HEK293 (cell line): ENCODE data around the gene TIAM1.

Experiments
- BCL6B ChIP-seq: fragments of 450-650 bp; formaldehyde crosslinking; IDR thresholded peaks from 2 replicates; pipeline ENCODE4 v1.5.1; 2017; ENCODE audit warnings: missing biosample characterization, missing genetic modification characterization
- EGR2 ChIP-seq: fragments of 450-650 bp; formaldehyde crosslinking; IDR thresholded peaks from 2 replicates; pipeline ENCODE4 v1.5.1; 2016; ENCODE audit warnings: low read depth, missing biosample characterization, missing genetic modification characterization
- PRDM10 ChIP-seq: fragments of 450-650 bp; formaldehyde crosslinking; IDR thresholded peaks from 2 replicates; pipeline ENCODE4 v1.5.1; 2016; ENCODE audit warnings: missing biosample characterization, missing genetic modification characterization
- SALL2 ChIP-seq: fragments of 450-650 bp; formaldehyde crosslinking; IDR thresholded peaks from 2 replicates; pipeline ENCODE4 v1.5.0; 2017; ENCODE audit warnings: missing biosample characterization, mild to moderate bottlenecking, missing genetic modification characterization, borderline replicate concordance
- SP7 ChIP-seq: fragments of 450-650 bp; formaldehyde crosslinking; IDR thresholded peaks from 2 replicates; pipeline ENCODE4 v1.5.1; 2016; ENCODE audit warnings: missing biosample characterization, missing genetic modification characterization
- ZBTB6 ChIP-seq: fragments of 450-650 bp; formaldehyde crosslinking; IDR thresholded peaks from 2 replicates; pipeline ENCODE4 v1.5.1; 2017; ENCODE audit warnings: missing biosample characterization, missing genetic modification characterization
- ZNF132 ChIP-seq: fragments of 450-650 bp; formaldehyde crosslinking; IDR thresholded peaks from 2 replicates; pipeline ENCODE4 v1.5.1; 2017; ENCODE audit warnings: missing biosample characterization, missing genetic modification characterization, borderline replicate concordance
- ZNF146 ChIP-seq: fragments of 450-650 bp; formaldehyde crosslinking; IDR thresholded peaks from 2 replicates; pipeline ENCODE4 v1.5.1; 2016; ENCODE audit warnings: missing biosample characterization, missing genetic modification characterization
- ZNF18 ChIP-seq: fragments of 450-650 bp; formaldehyde crosslinking; IDR thresholded peaks from 2 replicates; pipeline ENCODE4 v1.5.1; 2016; ENCODE audit warnings: missing biosample characterization, missing genetic modification characterization
- ZNF280C ChIP-seq: fragments of 450-650 bp; formaldehyde crosslinking; IDR thresholded peaks from 2 replicates; pipeline ENCODE4 v1.5.1; 2016; ENCODE audit warnings: missing biosample characterization, missing genetic modification characterization
- ZNF362 ChIP-seq: fragments of 450-650 bp; formaldehyde crosslinking; IDR thresholded peaks from 2 replicates; pipeline ENCODE4 v1.5.1; 2016; ENCODE audit warnings: missing biosample characterization, missing genetic modification characterization
- ZNF404 ChIP-seq: fragments of 450-650 bp; formaldehyde crosslinking; IDR thresholded peaks from 2 replicates; pipeline ENCODE4 v1.5.1; 2017; ENCODE audit warnings: missing biosample characterization, missing genetic modification characterization
- ZNF501 ChIP-seq: fragments of 450-650 bp; formaldehyde crosslinking; IDR thresholded peaks from 2 replicates; pipeline ENCODE4 v1.5.1; 2016; ENCODE audit warnings: missing biosample characterization, missing genetic modification characterization
- ZNF561 ChIP-seq: fragments of 450-650 bp; IDR thresholded peaks from 2 replicates; pipeline ENCODE4 v1.5.1; 2018; ENCODE audit warnings: missing biosample characterization, missing genetic modification characterization, borderline replicate concordance
- ZNF596 ChIP-seq: fragments of 450-650 bp; IDR thresholded peaks from 2 replicates; pipeline ENCODE4 v1.5.0; 2018; ENCODE audit warnings: missing biosample characterization, mild to moderate bottlenecking, missing genetic modification characterization, moderate library complexity
- ZNF600 ChIP-seq: fragments of 450-650 bp; formaldehyde crosslinking; IDR thresholded peaks from 2 replicates; pipeline ENCODE4 v1.5.1; 2016; ENCODE audit warnings: missing biosample characterization, missing genetic modification characterization
- ZNF639 ChIP-seq: fragments of 450-650 bp; formaldehyde crosslinking; IDR thresholded peaks from 2 replicates; pipeline ENCODE4 v1.5.1; 2016; ENCODE audit warnings: missing biosample characterization, missing genetic modification characterization
- ZNF791 ChIP-seq: fragments of 450-650 bp; formaldehyde crosslinking; IDR thresholded peaks from 2 replicates; pipeline ENCODE4 v1.5.1; 2016; ENCODE audit warnings: missing biosample characterization, missing genetic modification characterization
- ZNF843 ChIP-seq: fragments of 450-650 bp; formaldehyde crosslinking; IDR thresholded peaks from 2 replicates; pipeline ENCODE4 v1.5.1; 2016; ENCODE audit warnings: missing biosample characterization, missing genetic modification characterization
- ZXDB ChIP-seq: fragments of 450-650 bp; formaldehyde crosslinking; IDR thresholded peaks from 2 replicates; pipeline ENCODE4 v1.5.1; 2016; ENCODE audit warnings: missing biosample characterization, missing genetic modification characterization
- TF ChIP-seq, protein P1 (sequence below): fragments of 450-650 bp; formaldehyde crosslinking; IDR thresholded peaks from 2 replicates; pipeline ENCODE4 v1.5.1; 2016; ENCODE audit warnings: missing biosample characterization, missing genetic modification characterization

The TIAM1 gene

GRCh38 chr21:31343680-31344480 is at the start of gene TIAM1 (continued):
- TF ChIP-seq, protein P1, sequence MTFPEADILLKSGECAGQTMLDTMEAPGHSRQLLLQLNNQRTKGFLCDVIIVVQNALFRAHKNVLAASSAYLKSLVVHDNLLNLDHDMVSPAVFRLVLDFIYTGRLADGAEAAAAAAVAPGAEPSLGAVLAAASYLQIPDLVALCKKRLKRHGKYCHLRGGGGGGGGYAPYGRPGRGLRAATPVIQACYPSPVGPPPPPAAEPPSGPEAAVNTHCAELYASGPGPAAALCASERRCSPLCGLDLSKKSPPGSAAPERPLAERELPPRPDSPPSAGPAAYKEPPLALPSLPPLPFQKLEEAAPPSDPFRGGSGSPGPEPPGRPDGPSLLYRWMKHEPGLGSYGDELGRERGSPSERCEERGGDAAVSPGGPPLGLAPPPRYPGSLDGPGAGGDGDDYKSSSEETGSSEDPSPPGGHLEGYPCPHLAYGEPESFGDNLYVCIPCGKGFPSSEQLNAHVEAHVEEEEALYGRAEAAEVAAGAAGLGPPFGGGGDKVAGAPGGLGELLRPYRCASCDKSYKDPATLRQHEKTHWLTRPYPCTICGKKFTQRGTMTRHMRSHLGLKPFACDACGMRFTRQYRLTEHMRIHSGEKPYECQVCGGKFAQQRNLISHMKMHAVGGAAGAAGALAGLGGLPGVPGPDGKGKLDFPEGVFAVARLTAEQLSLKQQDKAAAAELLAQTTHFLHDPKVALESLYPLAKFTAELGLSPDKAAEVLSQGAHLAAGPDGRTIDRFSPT (tag by site-specific recombination) = no peak
- peak; percentile 69 for TF ChIP-seq PRDM10 (tag by site-specific recombination)
- TF ChIP-seq ZNF132 = no peak
- TF ChIP-seq SP7 (tag by site-specific recombination) = peak; percentile 74
- TF ChIP-seq ZNF596 (tag by site-specific recombination) = no peak
- TF ChIP-seq ZNF561 = no peak; the same call in 1 of the 2 replicates
- TF ChIP-seq ZNF362 = no peak
- TF ChIP-seq ZNF146 = no peak
- peak; percentile 33; the same call in 1 of the 2 replicates for TF ChIP-seq ZNF639 (tag by site-specific recombination)
- TF ChIP-seq ZNF791 = no peak
- 0 out of 2 replicates have a peak, but pooled peaks have one; percentile 17 for TF ChIP-seq ZXDB (tag by site-specific recombination)
- peak; percentile 90 for TF ChIP-seq ZNF600 (tag by site-specific recombination)
- TF ChIP-seq EGR2 (tag by site-specific recombination) = peak; percentile 98
- no peak for TF ChIP-seq ZNF18 (tag by site-specific recombination)
- no peak for TF ChIP-seq ZNF501 (tag by site-specific recombination)
- TF ChIP-seq ZNF280C (tag by site-specific recombination) = no peak
- TF ChIP-seq ZBTB6 = no peak; the same call in 1 of the 2 replicates
- no peak for TF ChIP-seq SALL2 (tag by site-specific recombination)
- no peak for TF ChIP-seq BCL6B (tag by site-specific recombination)
- TF ChIP-seq ZNF404 (tag by site-specific recombination) = no peak
- no peak for TF ChIP-seq ZNF843 (tag by site-specific recombination)
